ENCODE results near the gene EMID1.

DNA sequence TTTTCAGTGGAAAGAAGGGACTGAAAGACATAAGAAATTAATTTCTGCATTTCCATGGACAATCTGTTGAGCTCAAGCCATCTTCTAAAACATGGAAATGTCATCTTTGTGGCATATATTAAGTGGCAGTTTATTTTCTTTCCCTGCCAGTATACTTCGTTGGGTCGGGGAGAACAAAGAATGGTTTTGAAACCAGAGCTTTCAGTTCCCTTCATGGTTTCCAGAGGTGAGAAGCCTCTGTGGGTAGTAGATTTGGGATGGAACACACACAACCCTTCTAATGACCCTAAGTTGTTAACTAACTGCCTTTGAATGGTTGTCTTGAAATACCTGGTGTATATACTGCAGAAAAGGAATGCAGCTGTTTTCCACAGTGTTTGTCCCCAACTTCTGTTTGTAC, 83.1 kb downstream of the EMID1 start:
- TF ChIP-seq POLR2A (IDR thresholded peaks at IDR 0.05; ENCODE audit: extremely low read depth, insufficient read length), result no peak
- TF ChIP-seq, protein P1, sequence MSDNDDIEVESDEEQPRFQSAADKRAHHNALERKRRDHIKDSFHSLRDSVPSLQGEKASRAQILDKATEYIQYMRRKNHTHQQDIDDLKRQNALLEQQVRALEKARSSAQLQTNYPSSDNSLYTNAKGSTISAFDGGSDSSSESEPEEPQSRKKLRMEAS (IDR thresholded peaks at IDR 0.05; ENCODE audit: low read depth, low read length), result no peak

Measured in NB4 (cell line).